Activated naive CD4-positive, alpha-beta T cell treated with anti-CD3 and anti-CD28 coated beads for 36 hours (primary cell): ENCODE data around the gene EMX1. TPM values are rescaled to one million over a fixed set of nuclear protein-coding genes. Genes with fewer than 3 reads are reported as not detected.

Experiments
- CTCF ChIA-PET: fragments of 350-600 bp; sonication (Branson Sonifier 250); formaldehyde crosslinking; loops from one replicate; lab custom pipeline; 2021; ENCODE audit warnings: antibody characterized with exemption; lab: Charles Lee
- DNase-seq: peaks from one replicate; pipeline ENCODE4 v3.0.0-alpha.2; 2020
- H3K27ac Mint-ChIP-seq: one replicate; pipeline ENCODE4 v1.8.0; 2021; ENCODE audit warnings: mild to moderate bottlenecking, mixed read lengths
- H3K27me3 Mint-ChIP-seq: one replicate; pipeline ENCODE4 v1.8.0; 2021; ENCODE audit warnings: low read depth, mixed read lengths
- H3K36me3 Mint-ChIP-seq: one replicate; pipeline ENCODE4 v1.8.0; 2021; ENCODE audit warnings: low read depth, mixed read lengths
- H3K4me1 Mint-ChIP-seq: one replicate; pipeline ENCODE4 v1.8.0; 2021; ENCODE audit warnings: low read depth, mixed read lengths
- H3K4me3 Mint-ChIP-seq: one replicate; pipeline ENCODE4 v1.8.0; 2021; ENCODE audit warnings: mild to moderate bottlenecking, moderate library complexity, mixed read lengths
- H3K9me3 Mint-ChIP-seq: one replicate; pipeline ENCODE4 v1.8.0; 2021; ENCODE audit warnings: mixed read lengths
- intact Hi-C: fragments of 100-400 bp; cut with micrococcal nuclease; formaldehyde crosslinking; loops from one replicate; pipeline ENCODE4 v1.15.1; 2023
- total RNA-seq, 2 experiments: library from RNA; stranded (reverse); gene quantifications; one replicate each; pipeline ENCODE4 v1.2.3, GENCODE V29; 2021

Gene EMX1
- total RNA-seq, 2 experiments from 2014 or later, result not detected

DNA sequence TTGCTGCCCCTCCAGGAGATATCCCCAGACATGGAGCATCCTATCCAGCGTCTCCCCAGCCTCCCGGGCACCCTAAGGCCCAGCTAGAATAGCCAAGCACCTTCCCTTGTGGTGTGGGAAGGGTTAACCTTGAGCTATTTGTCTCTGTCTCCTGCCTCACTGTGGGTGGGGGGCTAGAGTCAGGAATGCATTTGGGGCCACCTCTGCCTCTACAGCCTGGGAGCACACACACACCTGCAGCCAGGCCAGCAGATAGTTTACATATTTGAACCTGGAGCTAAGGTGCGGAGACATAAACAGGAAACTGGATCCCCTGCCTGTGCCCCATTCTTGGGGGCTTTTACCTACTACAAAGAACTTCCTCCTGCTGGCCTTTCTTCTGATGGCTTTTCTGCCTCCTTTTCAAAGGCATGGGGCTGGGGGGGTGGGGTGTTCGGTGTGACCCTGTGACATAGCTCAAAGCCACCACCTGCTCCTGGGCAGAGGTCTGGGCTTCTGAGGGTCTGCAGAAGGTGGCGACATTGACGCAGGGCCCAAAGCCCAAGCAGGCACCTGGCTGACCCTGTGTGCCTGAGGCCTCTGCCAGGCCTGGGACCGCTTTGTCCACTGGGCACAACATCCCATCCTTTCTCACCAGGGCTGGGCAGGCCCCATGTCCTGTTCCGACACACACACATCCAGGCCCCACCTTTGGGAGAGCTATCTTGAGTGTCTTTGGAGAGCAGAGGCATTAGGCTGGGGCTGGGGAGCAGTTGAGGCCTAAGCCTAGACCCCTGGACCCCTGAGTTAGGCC, 34.2 kb downstream of the EMX1 start:
- peaks cover 6% of the 10 kb centered on the region for H3K4me1 Mint-ChIP-seq
- no peaks in the 10 kb centered on the region for H3K36me3 Mint-ChIP-seq
- intact Hi-C loops, result no loop called here
- CTCF ChIA-PET, result interaction anchor here (1.9 kb wide), 1 partner anchor 58 kb away, joined by 7 read pairs; no protein-coding TSS in a partner anchor
- H3K27me3 Mint-ChIP-seq, result no peaks in the 10 kb centered on the region
- DNase-seq, result no peak
- H3K27ac Mint-ChIP-seq, result no peak overlapping the region
- H3K9me3 Mint-ChIP-seq, result no peaks in the 10 kb centered on the region
- H3K4me3 Mint-ChIP-seq, result no peak overlapping the region

DNA sequence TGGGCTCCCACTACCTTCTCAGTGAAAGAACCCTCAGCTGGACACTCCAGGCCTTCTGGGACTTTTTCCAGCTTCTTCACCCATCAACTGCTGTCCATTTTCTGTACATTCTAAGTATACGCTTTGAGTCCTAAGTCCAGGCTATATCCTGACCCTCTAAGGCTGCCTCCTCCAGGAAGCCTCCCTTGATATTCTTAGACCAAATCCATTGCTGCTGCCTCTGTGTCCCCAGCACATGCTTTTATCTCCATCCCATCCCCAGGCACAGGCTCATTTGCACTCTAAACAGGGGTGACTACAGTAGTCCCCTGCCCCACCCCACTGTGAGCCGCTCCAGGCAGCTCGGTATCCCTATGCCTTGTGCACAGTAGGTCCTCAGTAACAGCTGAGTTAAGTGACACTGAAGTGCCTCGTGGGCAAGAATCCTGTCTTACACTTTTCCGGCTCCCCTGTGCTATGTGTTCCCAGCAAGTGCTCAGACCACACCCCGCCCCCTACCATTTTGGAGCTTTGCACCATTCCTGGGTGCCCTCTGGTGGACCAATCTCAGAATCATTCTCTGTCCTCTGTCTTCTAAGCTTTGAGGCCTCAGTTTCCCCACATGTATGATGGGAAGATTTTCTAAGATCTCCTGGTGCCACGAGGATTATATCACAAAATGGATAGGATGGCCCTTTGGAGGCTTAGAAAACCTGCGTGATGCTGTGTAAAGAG, 34.9 kb downstream of the EMX1 start:
- Mint-ChIP-seq H3K9me3 (no peaks in the 10 kb centered on the region), H3K4me3 (no peak overlapping the region), H3K36me3 (no peaks in the 10 kb centered on the region), H3K27me3 (no peaks in the 10 kb centered on the region), H3K4me1 (peaks cover 6% of the 10 kb centered on the region), H3K27ac (no peak overlapping the region)
- DNase-seq, result no peak
- intact Hi-C loops, result no loop called here
- CTCF ChIA-PET, result interaction anchor here (1.1 to 1.9 kb wide), 3 partner anchors 17 to 59 kb away, joined by 4 to 7 read pairs (median 4); no protein-coding TSS in a partner anchor

DNA sequence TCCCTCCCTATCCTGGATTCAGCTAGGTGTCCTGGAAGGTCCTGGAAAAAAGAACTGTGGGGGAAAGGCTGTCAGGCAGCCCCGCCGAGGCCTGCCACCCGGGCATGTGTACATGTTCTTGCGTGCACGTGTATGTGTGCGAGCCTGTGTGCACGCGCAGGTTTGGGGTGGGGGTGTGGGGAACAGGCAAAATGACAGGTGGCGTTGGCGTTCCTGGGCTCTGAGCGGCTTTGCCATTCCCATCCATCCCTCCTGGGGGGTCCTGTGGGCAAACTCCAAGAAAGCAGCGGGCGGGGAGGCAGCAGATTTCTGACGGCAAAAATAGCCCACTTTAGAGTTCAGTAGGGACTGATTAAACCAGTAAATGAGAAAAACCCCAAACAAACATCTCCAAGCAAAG, 35.6 kb downstream of the EMX1 start:
- DNase-seq, result no peak

DNA sequence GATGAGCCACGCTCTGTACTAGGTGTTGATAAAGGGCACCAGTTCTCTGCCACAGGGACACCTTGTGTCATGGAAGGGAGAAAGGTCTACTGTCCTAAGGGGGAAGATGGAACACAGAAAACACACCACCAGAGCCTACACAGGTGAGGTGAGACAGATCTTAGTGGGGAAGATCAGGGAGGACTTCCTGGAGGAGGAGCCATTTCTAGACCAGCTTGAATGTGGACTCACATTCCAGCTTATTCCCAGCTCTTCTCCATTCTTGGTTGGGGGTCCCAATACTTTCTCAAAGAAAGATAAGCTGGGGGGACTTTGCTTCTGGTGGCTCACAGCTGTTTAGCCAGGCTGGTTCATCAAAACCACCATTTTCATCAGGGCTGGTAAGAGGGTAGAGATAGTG, 36.2 kb downstream of the EMX1 start:
- DNase-seq, result no peak
- no peaks in the 10 kb centered on the region for H3K36me3 Mint-ChIP-seq
- no peak overlapping the region for H3K4me3 Mint-ChIP-seq
- CTCF ChIA-PET, result no interaction called here
- H3K9me3 Mint-ChIP-seq, result no peaks in the 10 kb centered on the region
- H3K27me3 Mint-ChIP-seq, result no peaks in the 10 kb centered on the region
- peaks cover 6% of the 10 kb centered on the region for H3K4me1 Mint-ChIP-seq
- no peak overlapping the region for H3K27ac Mint-ChIP-seq
- intact Hi-C loops, result no loop called here

More for the DNA sequence above, 35.6 kb downstream of the EMX1 start:
- no peaks in the 10 kb centered on the region for H3K27me3 Mint-ChIP-seq
- H3K4me1 Mint-ChIP-seq, result peaks cover 6% of the 10 kb centered on the region
- no peak overlapping the region for H3K4me3 Mint-ChIP-seq
- no peaks in the 10 kb centered on the region for H3K9me3 Mint-ChIP-seq
- no peaks in the 10 kb centered on the region for H3K36me3 Mint-ChIP-seq
- intact Hi-C loops, result no loop called here
- H3K27ac Mint-ChIP-seq, result no peak overlapping the region
- CTCF ChIA-PET, result interaction anchor here (1.1 to 1.9 kb wide), 3 partner anchors 18 to 59 kb away, joined by 4 to 7 read pairs (median 4); no protein-coding TSS in a partner anchor

DNA sequence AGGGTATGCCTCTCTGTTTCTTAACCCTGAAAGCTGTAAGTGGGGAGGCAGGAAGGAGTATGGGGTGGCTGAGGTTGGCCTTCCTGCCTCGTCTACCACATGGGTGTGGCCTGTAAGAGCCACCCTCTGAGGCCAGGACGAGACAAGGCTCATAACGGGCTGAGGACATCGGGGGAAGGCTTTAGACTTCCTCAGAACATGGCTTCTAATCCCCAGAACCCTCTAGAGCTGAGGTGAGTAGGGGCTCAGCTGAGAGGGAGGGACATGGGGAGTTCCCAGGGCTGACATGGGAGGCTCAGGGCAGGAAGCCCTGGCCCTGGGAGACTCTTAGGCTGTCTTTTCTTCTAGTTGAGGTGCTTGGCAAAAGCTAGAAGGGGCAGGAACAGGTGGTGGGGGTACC, 36.7 kb downstream of the EMX1 start:
- Mint-ChIP-seq H3K27me3 (no peaks in the 10 kb centered on the region), H3K36me3 (no peaks in the 10 kb centered on the region), H3K4me3 (no peak overlapping the region), H3K4me1 (peaks cover 6% of the 10 kb centered on the region), H3K27ac (no peak overlapping the region), H3K9me3 (no peaks in the 10 kb centered on the region)
- intact Hi-C loops, result no loop called here
- CTCF ChIA-PET, result no interaction called here
- DNase-seq, result peak; percentile 20

DNA sequence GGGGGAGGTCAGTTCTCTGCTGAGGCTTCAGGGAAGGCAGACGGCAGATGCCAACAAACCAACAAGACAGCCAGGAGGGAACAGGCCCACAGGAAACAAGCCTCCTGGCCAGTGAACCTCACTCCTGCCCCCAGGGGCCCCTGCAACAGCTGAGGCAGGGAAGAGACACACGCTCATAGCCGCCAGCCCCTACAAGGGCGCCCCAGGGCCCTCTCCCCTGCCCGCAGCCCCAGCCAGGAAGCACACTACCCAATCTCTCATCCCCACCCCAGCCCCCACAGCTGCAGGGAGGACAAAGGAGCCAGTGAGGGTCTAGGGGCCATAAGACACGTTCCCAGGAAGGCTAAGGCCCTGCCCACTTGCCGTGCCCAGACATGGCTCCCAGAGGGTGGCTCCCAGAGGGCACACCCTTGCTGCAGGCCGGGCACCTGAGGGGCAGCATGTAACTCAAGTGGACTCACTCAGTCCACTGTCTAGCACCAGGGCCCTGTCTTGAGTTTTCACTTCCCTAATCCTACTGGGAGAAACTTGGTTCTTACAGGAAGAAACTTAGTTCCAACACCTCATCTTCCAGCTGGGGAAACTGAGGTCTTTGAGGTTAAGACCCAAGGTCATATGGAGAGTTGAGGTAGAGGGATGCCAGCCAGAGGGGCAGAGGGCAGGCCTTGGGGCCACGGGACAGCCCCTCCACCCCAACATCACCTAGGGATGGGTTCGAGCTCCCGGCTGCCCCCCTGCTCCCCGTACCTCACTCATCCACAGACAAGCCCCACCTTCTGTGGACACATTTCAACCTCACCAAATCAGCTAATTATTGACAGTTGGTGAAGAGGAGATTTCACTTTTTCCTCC, 37.3 kb downstream of the EMX1 start:
- intact Hi-C loops, result no loop called here
- Mint-ChIP-seq H3K36me3 (no peaks in the 10 kb centered on the region), H3K4me3 (no peak overlapping the region), H3K9me3 (no peaks in the 10 kb centered on the region), H3K27ac (no peak overlapping the region), H3K27me3 (no peaks in the 10 kb centered on the region), H3K4me1 (peaks cover 6% of the 10 kb centered on the region)
- no peak for DNase-seq
- CTCF ChIA-PET, result no interaction called here

DNA sequence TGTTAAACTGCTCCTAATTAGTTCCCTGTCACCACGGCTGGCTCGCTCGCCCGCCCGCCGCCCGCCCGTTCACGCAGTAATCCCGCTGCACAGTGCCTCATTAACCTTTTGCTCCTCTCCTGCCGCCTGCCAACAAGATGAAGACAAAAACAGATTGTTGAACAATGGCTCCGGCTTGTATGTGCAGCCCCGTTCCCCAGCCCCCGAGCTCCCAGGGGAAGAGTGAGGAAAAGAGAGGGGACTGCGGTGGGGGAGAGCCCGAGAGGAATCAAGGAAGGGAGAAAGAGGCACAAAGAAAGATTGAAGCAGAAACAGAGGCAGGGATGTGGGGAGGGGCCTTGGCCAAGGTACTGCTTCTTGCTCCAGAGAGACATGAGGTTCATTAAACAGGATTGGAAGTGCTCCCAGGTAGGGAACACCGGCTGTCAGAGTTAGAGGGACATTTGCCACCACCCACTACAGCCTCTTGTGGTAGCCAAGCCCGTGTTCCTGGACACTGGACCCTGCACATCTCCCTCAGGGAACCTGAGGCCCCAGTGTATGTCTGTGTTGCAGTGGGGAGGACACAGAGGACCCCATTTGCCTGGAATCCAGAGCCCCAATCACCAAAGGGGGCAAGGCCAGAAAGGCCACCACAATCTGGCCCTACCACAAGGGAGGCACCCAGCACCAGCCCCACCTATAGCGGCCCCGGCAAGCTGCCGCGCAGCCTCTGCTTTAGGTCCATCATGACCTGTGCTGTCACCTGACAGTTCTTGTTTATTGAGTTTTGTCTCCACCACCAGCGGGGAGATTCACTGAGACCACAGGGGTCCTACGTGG, 38.1 kb downstream of the EMX1 start:
- Mint-ChIP-seq H3K27me3 (no peaks in the 10 kb centered on the region), H3K36me3 (no peaks in the 10 kb centered on the region), H3K4me1 (peaks cover 6% of the 10 kb centered on the region), H3K4me3 (no peak overlapping the region), H3K27ac (no peak overlapping the region), H3K9me3 (no peaks in the 10 kb centered on the region)
- CTCF ChIA-PET, result no interaction called here
- no peak for DNase-seq
- intact Hi-C loops, result no loop called here

DNA sequence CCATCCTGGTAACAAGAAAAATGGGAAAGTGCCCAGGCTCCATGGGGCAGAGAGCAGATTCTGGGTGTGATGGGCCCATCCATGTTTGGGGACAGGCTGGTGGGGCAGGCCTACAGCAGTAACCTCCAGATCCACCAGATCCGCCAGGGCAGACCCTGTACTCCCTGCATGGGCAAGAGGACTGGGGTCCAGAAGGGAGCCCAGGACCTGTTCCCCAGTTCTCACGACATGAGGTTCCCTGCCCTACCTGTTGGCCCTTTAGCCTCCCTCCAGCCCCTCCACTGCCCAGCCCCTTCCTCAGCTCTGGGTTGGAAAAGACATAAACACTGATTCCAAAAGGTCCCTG, 38.7 kb downstream of the EMX1 start:
- CTCF ChIA-PET, result no interaction called here
- H3K36me3 Mint-ChIP-seq, result no peaks in the 10 kb centered on the region

DNA sequence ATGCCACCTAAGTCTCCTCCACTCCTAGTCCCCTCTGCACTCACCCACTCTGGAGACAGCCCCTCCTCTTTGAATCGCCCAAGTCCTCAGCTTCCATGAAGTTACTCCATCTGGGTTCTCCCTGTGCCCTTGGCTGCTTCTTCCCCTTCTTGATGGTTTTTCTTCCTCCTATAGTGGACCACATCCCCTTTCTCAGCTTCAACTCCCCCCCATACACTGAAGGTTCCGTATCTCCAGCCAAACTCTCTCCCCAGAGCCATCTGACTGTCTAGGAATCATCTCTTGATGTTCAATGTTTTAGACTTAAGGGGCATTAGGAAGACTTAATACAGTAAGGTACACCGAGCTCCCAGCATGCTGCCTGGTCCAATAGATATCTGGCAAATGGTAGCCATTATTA, 39.6 kb downstream of the EMX1 start:
- CTCF ChIA-PET, result no interaction called here
- Mint-ChIP-seq H3K4me3 (no peak overlapping the region), H3K36me3 (no peaks in the 10 kb centered on the region), H3K27me3 (no peaks in the 10 kb centered on the region), H3K27ac (no peak overlapping the region), H3K9me3 (no peaks in the 10 kb centered on the region), H3K4me1 (peaks cover 6% of the 10 kb centered on the region)
- intact Hi-C loops, result no loop called here
- no peak for DNase-seq

More for the DNA sequence above, 38.7 kb downstream of the EMX1 start:
- Mint-ChIP-seq H3K4me1 (peaks cover 6% of the 10 kb centered on the region), H3K9me3 (no peaks in the 10 kb centered on the region), H3K27ac (no peak overlapping the region), H3K27me3 (no peaks in the 10 kb centered on the region), H3K4me3 (no peak overlapping the region)
- intact Hi-C loops, result no loop called here
- no peak for DNase-seq

DNA sequence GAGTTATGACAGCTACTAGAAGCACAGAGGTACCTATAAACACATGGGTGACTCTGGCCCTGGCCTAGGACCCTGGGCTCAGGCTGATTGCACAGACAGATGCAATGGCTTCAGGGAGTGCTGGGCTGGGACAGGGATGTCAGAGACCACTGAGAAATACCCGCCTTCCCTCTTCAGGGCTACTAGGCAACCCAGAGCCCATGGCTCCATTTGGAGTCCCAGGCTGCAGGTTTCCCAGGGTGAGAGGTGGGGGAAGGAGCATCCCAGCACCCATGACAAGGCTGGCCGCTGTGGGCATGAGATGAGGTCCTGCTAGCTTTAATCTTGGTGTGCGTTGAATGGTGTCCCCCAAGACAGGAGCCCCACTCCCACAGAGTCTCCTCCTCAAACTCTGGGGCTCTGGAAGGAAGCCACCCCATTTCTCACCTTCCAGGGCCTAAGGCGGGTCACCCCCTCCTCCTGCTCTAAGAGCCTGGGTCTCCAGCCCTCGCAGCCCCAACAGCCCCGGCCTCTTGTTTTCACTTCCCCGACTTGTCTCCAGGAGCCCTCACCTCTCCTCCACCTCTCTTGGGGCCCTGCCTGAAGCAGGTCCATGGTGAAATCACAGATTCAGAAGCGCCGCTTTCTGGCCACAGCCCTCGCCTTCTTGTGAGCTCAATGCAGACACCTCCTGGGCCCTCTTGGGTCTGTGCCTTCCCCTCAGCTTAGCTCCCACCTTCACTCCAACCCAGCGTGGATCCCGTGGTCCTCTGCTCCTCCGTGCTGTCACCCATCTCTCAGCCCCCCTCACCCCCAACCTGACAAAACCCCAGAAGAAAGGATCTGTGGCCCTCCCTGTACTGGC, 41.4 kb downstream of the EMX1 start:
- Mint-ChIP-seq H3K9me3 (no peaks in the 10 kb centered on the region), H3K27ac (no peak overlapping the region)
- CTCF ChIA-PET, result no interaction called here

DNA sequence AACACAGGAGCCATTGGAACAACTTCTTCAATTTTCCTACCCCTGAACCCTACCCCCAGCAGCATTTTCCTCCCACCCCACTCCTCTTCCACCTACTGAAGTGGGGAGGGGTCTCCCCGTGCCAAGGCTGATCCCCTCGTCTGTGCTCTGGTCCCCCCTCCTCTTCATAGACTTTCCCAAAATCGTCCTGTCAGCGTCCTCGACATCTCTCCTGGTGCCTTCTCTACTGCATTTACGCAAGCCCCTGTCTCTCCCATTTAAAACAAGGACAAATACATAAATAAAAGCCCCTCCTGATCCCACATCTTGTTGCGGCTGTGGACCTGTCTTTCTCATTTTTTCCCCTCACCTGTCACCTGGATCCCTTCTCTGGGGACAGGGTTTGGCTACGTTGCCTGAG, 42.2 kb downstream of the EMX1 start:
- H3K27ac Mint-ChIP-seq, result no peak overlapping the region
- no peak overlapping the region for H3K4me3 Mint-ChIP-seq
- no peaks in the 10 kb centered on the region for H3K36me3 Mint-ChIP-seq
- no peak for DNase-seq
- no peaks in the 10 kb centered on the region for H3K9me3 Mint-ChIP-seq
- intact Hi-C loops, result no loop called here
- CTCF ChIA-PET, result no interaction called here
- H3K27me3 Mint-ChIP-seq, result no peaks in the 10 kb centered on the region
- no peaks in the 10 kb centered on the region for H3K4me1 Mint-ChIP-seq

More for the DNA sequence above, 41.4 kb downstream of the EMX1 start:
- Mint-ChIP-seq H3K36me3 (no peaks in the 10 kb centered on the region), H3K4me3 (no peak overlapping the region), H3K27me3 (no peaks in the 10 kb centered on the region), H3K4me1 (peaks cover 5% of the 10 kb centered on the region)
- DNase-seq, result no peak
- intact Hi-C loops, result no loop called here
